Activated T-helper 17 cell treated with anti-CD3 and anti-CD28 coated beads, Interleukin-2, amount 50 U/mL, for 72 hours (primary cell): ENCODE measurements around the gene DACT1. TPM values are rescaled to one million over a fixed set of nuclear protein-coding genes. Genes with fewer than 3 reads are reported as not detected.
"Not testable (repeated sequence)": the region's sequence is repeated elsewhere in the genome, so short reads cannot be mapped to it uniquely, and the experiment has no call there.

Source experiments
- ATAC-seq: fragments of 150-1000 bp; cut with Tn5 transposase; replicated peaks from 2 replicates; pipeline ENCODE4 v1.10.0; 2021; ENCODE audit warnings: mild to moderate bottlenecking, moderate library complexity
- H3K27ac Mint-ChIP-seq: one replicate; pipeline ENCODE4 v1.8.0; 2022; ENCODE audit warnings: mixed read lengths
- H3K27me3 Mint-ChIP-seq: one replicate; pipeline ENCODE4 v1.8.0; 2022; ENCODE audit warnings: mixed read lengths
- H3K36me3 Mint-ChIP-seq: one replicate; pipeline ENCODE4 v1.8.0; 2022; ENCODE audit warnings: low read depth, mild to moderate bottlenecking, mixed read lengths
- H3K4me1 Mint-ChIP-seq: one replicate; pipeline ENCODE4 v1.8.0; 2022; ENCODE audit warnings: mixed read lengths
- H3K4me3 Mint-ChIP-seq: one replicate; pipeline ENCODE4 v1.8.0; 2022; ENCODE audit warnings: mild to moderate bottlenecking, mixed read lengths
- H3K9me3 Mint-ChIP-seq: one replicate; pipeline ENCODE4 v1.8.0; 2022; ENCODE audit warnings: mixed read lengths
- total RNA-seq, 2 donors: library from RNA; stranded (reverse); gene quantifications; one replicate each; pipeline ENCODE4 v1.2.3, GENCODE V29; 2022

Gene DACT1, protein sequence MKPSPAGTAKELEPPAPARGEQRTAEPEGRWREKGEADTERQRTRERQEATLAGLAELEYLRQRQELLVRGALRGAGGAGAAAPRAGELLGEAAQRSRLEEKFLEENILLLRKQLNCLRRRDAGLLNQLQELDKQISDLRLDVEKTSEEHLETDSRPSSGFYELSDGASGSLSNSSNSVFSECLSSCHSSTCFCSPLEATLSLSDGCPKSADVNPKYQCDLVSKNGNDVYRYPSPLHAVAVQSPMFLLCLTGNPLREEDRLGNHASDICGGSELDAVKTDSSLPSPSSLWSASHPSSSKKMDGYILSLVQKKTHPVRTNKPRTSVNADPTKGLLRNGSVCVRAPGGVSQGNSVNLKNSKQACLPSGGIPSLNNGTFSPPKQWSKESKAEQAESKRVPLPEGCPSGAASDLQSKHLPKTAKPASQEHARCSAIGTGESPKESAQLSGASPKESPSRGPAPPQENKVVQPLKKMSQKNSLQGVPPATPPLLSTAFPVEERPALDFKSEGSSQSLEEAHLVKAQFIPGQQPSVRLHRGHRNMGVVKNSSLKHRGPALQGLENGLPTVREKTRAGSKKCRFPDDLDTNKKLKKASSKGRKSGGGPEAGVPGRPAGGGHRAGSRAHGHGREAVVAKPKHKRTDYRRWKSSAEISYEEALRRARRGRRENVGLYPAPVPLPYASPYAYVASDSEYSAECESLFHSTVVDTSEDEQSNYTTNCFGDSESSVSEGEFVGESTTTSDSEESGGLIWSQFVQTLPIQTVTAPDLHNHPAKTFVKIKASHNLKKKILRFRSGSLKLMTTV
- 1 to 10 TPM; 2.5 to 2.8 TPM for total RNA-seq

DNA sequence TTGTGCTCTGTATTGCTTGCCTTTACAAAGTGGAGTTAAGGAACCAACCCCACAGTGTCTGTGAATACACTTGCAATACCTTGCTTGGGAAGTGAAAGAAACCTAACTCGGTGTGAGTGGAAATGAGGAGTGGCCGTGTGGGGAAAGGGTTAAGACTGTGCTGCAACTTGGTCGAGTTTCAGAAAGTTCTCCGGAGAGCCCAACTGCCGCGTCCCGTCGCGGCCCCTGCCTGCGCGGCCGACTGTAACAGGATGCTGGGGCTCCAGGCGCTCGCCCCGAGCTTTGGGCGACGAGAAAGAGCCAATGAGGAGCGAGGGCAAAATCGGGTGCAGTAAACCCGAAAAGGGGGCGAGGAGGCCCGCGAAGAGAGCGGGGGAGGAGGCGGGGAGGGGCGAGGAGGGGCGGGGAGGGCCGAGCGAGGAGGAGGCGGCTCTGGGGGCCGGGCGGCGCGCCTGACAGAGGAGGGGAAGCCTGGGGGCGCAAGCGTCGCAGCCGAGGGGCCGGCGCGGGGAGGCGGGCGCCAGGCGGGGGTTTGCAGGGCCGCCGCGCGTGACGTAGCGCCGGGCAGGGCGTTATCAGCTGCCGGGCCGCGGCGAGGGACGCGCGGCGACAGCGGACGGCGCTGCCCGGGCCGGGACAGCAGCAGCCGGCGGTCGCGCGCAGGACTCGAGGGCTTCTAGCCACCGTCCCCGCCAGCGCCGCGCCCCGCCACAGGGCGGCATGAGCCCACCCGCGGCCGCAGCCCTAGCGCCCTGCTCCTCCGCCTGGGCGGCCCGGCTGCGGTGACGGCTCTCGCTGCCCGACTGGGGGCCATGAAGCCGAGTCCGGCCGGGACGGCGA, at the start of gene DACT1:
Gene DACT1, plus strand, starts transcription at position 572 of the 840 bp plus-strand sequence. Its CDS starts 241 bp downstream, at position 813.
- no peaks in the 10 kb centered on the region for H3K9me3 Mint-ChIP-seq
- ATAC-seq: peak; percentile 58
- peaks cover 36% of the 10 kb centered on the region for H3K27me3 Mint-ChIP-seq
- peaks cover 12% of the 10 kb centered on the region for H3K4me1 Mint-ChIP-seq
- H3K36me3 Mint-ChIP-seq: peaks cover 6% of the 10 kb centered on the region
- peak within 1 kb of the TSS; percentile 86 for H3K4me3 Mint-ChIP-seq
- H3K27ac Mint-ChIP-seq: no peak within 1 kb of the TSS

DNA sequence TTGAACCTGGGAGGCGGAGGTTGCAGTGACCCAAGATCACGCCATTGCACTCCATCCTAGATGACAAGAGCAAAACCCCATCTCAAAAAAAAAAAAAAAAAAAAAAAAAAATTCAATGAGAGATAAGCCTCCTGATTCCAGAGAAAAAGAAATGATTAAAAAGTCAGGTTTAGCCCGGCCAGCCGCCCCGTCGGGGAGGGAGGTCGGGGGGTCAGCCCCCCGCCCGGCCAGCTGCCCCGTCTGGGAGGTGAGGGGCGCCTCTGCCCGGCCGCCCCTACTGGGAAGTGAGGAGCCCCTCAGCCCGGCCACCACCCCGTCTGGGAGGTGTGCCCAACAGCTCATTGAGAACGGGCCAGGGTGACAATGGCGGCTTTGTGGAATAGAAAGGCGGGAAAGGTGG, 49.4 kb upstream of the DACT1 start:
- not testable (repeated sequence) for H3K9me3 Mint-ChIP-seq, H3K27ac Mint-ChIP-seq, H3K36me3 Mint-ChIP-seq, ATAC-seq, H3K4me1 Mint-ChIP-seq, H3K4me3 Mint-ChIP-seq
- H3K27me3 Mint-ChIP-seq: peaks cover 12% of the 10 kb centered on the region

DNA sequence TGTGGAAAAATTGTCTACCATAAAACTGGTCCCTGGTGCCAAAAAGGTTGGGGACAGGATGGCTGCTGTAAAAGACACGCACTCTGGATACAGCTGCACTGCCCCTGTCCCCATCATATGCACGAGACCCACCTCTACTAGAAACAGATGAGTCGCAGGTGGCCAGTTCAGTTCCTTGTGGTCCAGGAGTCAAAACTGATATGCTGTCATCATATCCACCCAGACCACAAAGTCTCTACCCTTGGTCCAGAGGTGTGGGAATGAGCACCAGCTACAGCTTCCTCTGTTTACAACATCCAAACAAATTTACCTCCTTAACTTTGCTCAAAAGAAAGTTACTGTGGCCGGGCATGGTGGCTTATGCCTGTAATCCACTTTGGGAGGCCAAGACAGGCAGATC, 43.8 kb upstream of the DACT1 start:
- peak; percentile 43 for ATAC-seq
- no peaks in the 10 kb centered on the region for H3K9me3 Mint-ChIP-seq
- H3K27me3 Mint-ChIP-seq: peaks cover 3% of the 10 kb centered on the region
- H3K4me3 Mint-ChIP-seq: no peak overlapping the region
- H3K4me1 Mint-ChIP-seq: no peaks in the 10 kb centered on the region
- no peak overlapping the region for H3K27ac Mint-ChIP-seq
- no peaks in the 10 kb centered on the region for H3K36me3 Mint-ChIP-seq

DNA sequence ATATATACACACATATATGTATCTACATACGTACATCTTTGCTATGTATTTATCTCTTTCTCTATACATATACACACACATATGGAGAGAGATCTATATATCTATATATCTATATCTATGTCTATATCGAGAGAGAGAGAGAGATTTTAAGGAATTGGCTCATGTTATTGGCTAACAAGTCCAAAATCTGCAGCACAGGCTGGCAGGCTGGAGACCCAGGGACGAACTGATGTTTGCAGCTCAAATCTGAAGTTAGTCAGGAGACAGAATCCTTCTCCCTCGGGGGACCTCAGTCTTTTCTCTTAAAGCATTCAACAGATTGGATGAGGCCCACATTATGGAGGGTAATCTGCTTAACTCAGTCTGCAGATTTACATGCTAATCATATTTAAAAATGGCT, 40.7 kb upstream of the DACT1 start:
- Mint-ChIP-seq H3K27me3 (no peaks in the 10 kb centered on the region), H3K4me3 (no peak overlapping the region), H3K9me3 (no peaks in the 10 kb centered on the region), H3K27ac (no peak overlapping the region), H3K4me1 (peaks cover 5% of the 10 kb centered on the region), H3K36me3 (no peaks in the 10 kb centered on the region)
- ATAC-seq: no peak

DNA sequence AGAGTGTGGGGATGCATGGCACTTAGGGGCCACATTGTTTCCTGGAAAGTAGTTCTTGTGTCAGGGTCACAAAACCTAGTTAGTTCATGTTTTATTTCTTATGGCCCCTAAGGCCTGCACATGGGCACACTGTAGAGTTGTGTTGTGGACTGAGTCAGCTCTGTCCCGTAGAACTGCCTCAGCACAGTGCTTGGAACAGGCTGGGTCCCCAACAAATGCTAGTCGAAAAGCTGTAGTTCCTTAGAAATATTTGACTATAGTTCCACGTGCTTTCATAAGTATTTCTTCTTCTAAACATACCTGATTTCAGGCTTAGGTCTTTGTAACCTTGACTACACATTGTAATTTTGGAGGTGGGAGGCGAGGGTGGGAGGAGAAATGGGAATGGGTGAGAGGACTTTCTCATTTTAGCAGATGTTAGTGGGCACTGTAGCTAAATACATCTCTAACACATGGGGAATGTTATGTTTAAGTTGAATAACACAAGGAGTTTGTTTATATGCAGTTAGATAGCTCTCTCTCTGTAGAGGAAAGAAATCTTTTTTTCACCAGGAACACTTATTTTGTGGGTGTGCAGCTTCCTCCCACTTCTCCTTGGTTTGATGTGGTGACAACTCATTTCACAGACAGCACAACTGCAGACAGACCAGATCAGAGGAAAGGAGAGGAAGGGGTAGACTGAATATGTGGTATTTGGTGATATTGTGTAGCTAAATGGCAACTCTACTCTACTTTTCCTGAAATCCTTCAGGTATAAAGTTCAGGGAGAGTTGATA, 39.5 kb upstream of the DACT1 start:
- no peak overlapping the region for H3K27ac Mint-ChIP-seq
- no peaks in the 10 kb centered on the region for H3K9me3 Mint-ChIP-seq
- ATAC-seq: peak; percentile 76
- peaks cover 5% of the 10 kb centered on the region for H3K4me1 Mint-ChIP-seq
- H3K4me3 Mint-ChIP-seq: peak overlapping the region; percentile 34
- no peaks in the 10 kb centered on the region for H3K36me3 Mint-ChIP-seq
- no peaks in the 10 kb centered on the region for H3K27me3 Mint-ChIP-seq

DNA sequence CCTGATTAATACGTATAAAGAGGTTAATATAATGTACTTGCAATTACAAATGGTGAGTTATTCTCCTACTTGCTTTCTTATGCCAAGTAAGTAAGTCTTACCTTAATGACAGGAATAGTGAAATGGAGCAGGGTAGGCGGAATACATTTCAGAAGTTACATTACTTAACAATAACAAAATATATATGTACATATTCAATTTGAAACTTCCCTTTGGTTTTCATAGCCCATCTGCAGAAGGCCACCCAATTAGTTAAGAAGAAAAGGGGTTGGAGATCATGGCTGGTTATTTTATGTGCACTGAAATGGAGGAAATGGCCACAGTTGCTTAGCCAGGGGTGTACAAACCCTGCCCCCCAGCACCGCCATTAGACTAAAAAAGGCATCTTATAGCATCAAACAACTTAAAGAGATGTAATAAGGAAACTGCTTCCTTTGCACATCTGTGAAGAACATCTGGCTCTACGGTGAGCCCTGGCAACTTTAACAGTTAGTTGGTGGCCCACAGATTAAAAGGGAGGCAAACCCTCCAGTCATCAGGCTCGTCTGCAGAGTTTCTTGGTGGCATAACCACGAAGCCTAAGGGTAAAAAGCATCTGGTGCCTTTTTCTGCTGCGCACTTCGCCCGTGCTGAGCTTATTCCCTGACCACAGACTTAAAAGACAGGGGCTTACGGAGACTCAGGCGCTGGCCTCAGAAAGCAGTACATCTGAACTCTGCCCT, 38.8 kb upstream of the DACT1 start:
- Mint-ChIP-seq H3K9me3 (no peaks in the 10 kb centered on the region), H3K4me1 (peaks cover 5% of the 10 kb centered on the region), H3K36me3 (no peaks in the 10 kb centered on the region), H3K27me3 (no peaks in the 10 kb centered on the region), H3K4me3 (peak overlapping the region; percentile 34), H3K27ac (no peak overlapping the region)
- peak; percentile 45 for ATAC-seq

DNA sequence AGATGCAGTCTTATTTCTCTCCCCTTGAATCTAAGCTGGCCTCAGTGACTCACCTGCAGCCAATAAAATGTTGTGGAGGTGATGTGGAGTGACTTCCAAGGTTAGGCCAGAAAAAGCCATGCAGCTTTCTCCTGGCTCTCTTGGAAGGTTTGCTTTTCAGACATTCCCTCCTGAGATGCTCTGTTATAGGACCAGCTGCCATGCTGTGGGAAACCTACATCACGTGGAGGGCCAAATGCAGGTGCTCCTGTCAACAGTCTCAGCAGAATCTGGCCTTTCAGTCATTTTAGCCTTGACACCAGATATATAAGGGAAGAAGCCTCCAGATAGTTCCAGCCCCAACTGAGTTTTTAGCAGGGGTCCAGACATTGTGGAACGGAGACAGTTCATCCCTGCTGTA, 38.1 kb upstream of the DACT1 start:
- H3K4me1 Mint-ChIP-seq: peaks cover 5% of the 10 kb centered on the region
- no peak overlapping the region for H3K4me3 Mint-ChIP-seq
- H3K9me3 Mint-ChIP-seq: no peaks in the 10 kb centered on the region
- no peak overlapping the region for H3K27ac Mint-ChIP-seq
- no peaks in the 10 kb centered on the region for H3K27me3 Mint-ChIP-seq
- no peak for ATAC-seq
- H3K36me3 Mint-ChIP-seq: no peaks in the 10 kb centered on the region

DNA sequence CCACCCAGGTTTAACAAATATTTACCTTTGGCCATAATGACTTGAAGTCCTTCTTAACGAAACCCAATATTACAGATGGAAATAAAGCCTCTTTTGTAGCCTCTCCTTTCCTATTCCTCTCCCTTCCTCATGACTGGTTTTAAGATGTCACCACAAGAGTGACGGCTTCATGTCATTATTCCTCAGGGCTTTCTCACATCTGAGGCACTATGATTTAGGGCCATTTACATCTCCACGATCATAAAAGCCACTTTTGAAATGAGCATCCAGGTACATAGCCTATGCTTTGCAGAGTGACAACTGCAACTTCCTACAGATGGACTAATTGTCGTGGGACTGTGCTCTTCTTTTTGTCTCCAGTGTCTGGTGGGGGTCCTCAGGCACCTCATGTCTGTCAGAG, 32.3 kb upstream of the DACT1 start:
- Mint-ChIP-seq H3K27ac (no peak overlapping the region), H3K36me3 (no peaks in the 10 kb centered on the region), H3K4me3 (no peak overlapping the region), H3K9me3 (no peaks in the 10 kb centered on the region), H3K4me1 (no peaks in the 10 kb centered on the region), H3K27me3 (peaks cover 3% of the 10 kb centered on the region)
- no peak for ATAC-seq

DNA sequence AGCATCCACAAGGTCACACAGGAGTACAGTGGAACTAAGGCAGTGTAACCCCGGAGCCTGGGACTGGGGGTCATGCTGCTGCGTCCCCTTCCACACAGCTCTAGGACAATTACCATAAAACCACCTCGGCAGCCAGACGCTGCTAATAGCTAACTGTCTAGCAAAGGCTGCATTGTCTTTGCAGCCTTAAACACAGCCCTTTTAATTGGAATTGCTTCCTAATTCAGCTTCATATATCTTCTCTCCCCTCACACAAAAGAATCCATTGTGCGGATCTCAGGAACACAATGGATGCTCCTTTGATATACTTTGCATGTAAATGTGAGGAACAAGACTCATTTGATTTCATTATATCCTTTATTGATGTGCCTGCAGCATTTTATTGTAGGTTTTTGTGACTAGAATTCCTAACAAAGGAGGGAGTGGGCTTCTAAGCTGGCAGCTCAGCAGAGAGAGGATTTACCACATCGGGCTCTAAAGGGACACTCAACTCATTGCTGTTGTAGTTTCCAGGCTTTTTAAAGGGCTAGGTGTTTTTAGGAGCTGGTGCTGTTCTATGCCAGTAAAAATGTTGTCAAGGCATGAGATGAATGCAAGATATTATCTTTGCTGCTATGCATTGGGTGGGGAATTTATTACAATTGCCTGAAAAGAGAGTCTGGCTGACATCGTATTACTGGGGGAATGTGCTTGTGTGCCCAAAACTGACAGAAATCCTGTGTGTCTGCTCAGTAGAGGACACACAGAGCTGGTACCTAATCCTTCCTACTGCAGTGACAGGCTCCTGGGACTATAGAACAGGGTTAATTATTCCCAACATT, 30.4 kb upstream of the DACT1 start:
- H3K27me3 Mint-ChIP-seq: peaks cover 6% of the 10 kb centered on the region
- H3K4me3 Mint-ChIP-seq: no peak overlapping the region
- no peak for ATAC-seq
- H3K9me3 Mint-ChIP-seq: no peaks in the 10 kb centered on the region
- no peak overlapping the region for H3K27ac Mint-ChIP-seq
- no peaks in the 10 kb centered on the region for H3K4me1 Mint-ChIP-seq
- no peaks in the 10 kb centered on the region for H3K36me3 Mint-ChIP-seq

DNA sequence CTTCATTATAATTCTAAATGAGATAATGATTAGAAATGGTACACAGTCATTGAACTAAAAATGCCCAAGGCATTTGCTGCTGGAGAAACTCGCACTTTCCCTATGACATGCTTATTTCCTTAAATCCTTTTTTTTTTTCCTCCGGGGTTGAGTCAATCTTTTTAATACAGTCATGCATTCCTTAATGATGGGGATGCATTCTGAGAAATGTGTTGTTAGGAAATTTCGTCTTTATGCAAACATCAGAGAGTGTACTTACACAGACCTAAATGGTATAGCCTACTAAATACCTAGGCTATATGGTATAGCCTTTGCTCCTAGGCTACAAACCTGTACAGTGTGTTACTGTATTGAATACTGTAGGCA, 29.8 kb upstream of the DACT1 start:
- Mint-ChIP-seq H3K9me3 (no peaks in the 10 kb centered on the region), H3K27me3 (peaks cover 6% of the 10 kb centered on the region), H3K4me1 (no peaks in the 10 kb centered on the region), H3K36me3 (no peaks in the 10 kb centered on the region), H3K27ac (no peak overlapping the region), H3K4me3 (no peak overlapping the region)
- ATAC-seq: no peak

DNA sequence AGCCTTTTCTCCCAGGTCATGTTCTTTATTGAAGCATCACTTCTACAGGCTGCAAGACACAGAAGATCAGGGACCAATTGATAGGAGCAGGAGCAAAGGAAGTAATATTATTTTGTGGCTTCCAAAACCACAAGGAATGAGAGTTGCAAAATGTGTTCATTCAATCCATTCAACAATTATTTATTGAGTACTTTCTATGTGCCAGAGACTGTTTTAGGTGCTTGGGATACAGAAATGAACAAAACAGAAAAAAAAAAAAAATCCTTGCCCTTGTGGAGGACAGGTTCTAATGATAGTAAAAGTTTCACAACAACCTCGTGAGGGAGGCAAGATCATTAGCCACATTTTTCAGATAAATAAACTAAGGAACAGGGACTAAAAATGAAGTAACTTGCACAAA, 20.1 kb upstream of the DACT1 start:
- Mint-ChIP-seq H3K4me3 (no peak overlapping the region), H3K4me1 (no peaks in the 10 kb centered on the region), H3K9me3 (no peaks in the 10 kb centered on the region), H3K27me3 (peaks cover 5% of the 10 kb centered on the region), H3K36me3 (no peaks in the 10 kb centered on the region), H3K27ac (no peak overlapping the region)
- no peak for ATAC-seq

DNA sequence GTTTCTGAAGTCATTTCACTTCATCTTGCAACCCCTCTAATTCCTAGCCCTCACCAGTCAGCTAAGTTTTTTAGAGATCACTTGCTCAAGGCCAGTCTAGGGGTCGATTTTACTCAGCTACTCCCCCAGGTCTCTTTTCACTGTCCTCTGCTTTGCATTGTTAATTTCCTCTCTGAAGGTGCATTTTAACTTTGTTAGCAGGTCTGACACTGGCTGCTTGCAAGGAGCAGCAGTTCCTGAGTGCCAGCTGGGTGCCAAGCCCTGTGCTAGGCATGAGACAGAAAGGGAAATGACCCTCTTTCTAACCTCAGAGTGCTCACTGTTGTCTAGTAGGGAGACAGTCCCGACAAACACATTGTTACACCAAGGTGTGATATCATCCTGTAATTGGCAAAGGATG, 17.8 kb upstream of the DACT1 start:
- H3K9me3 Mint-ChIP-seq: no peaks in the 10 kb centered on the region
- ATAC-seq: no peak
- no peak overlapping the region for H3K4me3 Mint-ChIP-seq
- H3K4me1 Mint-ChIP-seq: no peaks in the 10 kb centered on the region
- H3K36me3 Mint-ChIP-seq: no peaks in the 10 kb centered on the region
- H3K27ac Mint-ChIP-seq: no peak overlapping the region
- peaks cover 3% of the 10 kb centered on the region for H3K27me3 Mint-ChIP-seq

DNA sequence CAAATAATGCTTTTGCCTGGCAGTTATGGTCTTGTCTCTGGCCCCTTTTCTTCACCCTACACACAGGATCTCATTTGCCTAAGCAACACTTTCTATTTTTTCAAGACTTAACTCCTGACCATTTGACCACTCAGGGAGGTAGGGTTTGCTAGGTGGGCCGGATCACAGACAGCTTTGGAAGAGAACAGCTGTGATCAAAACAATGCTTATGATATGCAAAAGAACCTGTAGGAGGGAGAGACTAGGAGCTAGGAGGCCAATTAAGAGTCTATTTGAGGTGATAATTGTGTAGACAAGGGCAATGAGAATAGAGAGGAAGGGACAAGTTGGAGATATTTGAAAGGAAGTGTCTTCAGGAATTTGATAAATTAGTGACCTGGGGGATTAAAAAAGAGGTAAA, 12.3 kb upstream of the DACT1 start:
- no peak for ATAC-seq
- Mint-ChIP-seq H3K4me3 (no peak overlapping the region), H3K27ac (no peak overlapping the region), H3K4me1 (no peaks in the 10 kb centered on the region), H3K36me3 (no peaks in the 10 kb centered on the region), H3K27me3 (peaks cover 4% of the 10 kb centered on the region), H3K9me3 (no peaks in the 10 kb centered on the region)
